Measurements from ENCODE around the gene TBXAS1. TPM values are rescaled to one million over a fixed set of nuclear protein-coding genes. Genes with fewer than 3 reads are reported as not detected.

Gene TBXAS1
- total and polyA plus RNA-seq, 2 of the 8 experiments (the other 6 are each of a cell fraction or from before 2014, with no cell fraction given): 0.86 to 2.1 TPM

DNA sequence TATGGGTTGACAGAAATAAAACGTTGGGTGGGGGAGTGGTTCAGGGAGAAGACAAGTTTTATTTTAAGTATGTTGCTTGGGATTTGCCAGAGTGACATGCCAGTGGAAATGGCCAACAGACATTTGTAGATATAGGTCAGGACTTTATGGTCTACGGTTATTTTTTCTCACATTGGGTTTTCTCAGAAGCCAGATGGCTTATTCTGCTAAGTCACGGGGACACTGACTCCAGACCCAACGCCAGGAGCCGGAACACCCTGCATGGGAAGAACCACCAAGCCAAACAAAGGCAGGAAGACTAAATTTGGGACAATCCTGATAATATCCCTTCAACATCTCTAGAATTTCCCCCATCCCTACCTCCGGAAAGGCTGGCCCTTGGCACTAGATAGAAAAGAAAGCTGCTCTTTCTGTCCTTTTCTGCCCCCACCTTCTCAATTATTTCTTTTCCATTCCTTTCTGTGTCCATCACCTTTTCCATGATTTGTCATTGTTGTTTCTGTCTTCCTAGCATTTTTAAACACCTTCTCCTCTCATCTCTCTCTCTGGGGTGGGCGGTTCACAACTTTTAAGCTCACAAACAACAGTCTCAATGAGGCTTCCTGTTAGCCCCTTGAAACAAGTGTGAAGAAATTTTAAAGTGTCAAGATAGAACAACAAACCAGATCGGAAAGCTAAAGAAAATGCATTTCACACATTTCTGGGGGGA, 44.7 kb downstream of the TBXAS1 start (continued):
- no peak for TF ChIP-seq CEBPB (IDR thresholded peaks at IDR 0.05; ENCODE audit: low read depth, low read length)
- no peak for TF ChIP-seq CHD1 (IDR thresholded peaks at IDR 0.05; ENCODE audit: low read depth, low read length)
- no peak for TF ChIP-seq BACH1 (IDR thresholded peaks at IDR 0.05; ENCODE audit: low read length)
- no peak for TF ChIP-seq RFX5 (IDR thresholded peaks at IDR 0.05; ENCODE audit: borderline replicate concordance, low read depth, low read length)
- TF ChIP-seq MAFK (IDR thresholded peaks at IDR 0.05; ENCODE audit: low read depth, low read length): no peak
- TF ChIP-seq SIRT6 (IDR thresholded peaks at IDR 0.05; ENCODE audit: low read length): no peak
- no peak for TF ChIP-seq JUN (IDR thresholded peaks at IDR 0.05; ENCODE audit: low read depth, low read length)

All from H1 (cell line).